Measurements from ENCODE around the gene PTER.

Gene PTER

GRCh38 chr10:16442914-16443313 is 6.1 kb downstream of the PTER start:
- H3K4me3 ChIP-seq (ENCODE audit: low read depth, low read length), result no peak overlapping the region
- TF ChIP-seq, protein P1, sequence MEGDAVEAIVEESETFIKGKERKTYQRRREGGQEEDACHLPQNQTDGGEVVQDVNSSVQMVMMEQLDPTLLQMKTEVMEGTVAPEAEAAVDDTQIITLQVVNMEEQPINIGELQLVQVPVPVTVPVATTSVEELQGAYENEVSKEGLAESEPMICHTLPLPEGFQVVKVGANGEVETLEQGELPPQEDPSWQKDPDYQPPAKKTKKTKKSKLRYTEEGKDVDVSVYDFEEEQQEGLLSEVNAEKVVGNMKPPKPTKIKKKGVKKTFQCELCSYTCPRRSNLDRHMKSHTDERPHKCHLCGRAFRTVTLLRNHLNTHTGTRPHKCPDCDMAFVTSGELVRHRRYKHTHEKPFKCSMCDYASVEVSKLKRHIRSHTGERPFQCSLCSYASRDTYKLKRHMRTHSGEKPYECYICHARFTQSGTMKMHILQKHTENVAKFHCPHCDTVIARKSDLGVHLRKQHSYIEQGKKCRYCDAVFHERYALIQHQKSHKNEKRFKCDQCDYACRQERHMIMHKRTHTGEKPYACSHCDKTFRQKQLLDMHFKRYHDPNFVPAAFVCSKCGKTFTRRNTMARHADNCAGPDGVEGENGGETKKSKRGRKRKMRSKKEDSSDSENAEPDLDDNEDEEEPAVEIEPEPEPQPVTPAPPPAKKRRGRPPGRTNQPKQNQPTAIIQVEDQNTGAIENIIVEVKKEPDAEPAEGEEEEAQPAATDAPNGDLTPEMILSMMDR (IDR thresholded peaks at IDR 0.05; ENCODE audit: borderline replicate concordance, insufficient read depth, low read depth, low read length), result no peak

DNA sequence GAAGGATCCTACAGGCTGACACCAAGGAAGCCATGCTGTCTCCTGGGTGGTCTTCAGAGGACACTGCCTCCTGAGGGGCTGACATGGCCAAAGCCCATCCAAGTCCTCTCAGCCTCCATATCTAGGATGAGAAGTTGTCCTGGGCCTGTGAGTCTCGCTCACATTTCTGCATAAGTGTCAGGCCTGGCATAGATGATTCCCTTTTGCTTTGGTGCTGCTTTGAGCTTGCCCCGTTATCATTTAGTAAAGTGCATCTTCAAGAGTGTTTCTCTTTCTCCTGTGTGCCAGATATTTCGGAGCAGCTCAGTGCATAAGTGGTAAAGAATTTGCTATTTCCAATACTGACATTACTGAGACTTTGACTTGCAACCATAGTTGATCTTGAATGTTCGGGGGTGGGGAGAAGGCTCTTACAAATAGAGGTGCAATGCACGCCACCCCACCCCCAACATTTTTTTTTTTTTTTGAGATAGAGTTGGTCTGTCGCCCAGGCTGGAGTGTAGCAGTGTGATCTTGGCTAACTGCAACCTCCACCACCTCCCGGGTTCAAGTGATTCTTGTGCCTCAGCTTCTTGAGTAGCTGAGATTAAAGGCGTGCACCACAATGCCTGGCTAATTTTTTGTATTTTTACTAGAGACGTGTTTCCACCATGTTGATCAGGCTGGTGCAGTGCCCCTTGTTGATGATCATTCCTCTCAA is 9.1 kb downstream of the PTER start:
- no peak overlapping the region for H3K4me3 ChIP-seq (ENCODE audit: low read depth, low read length)
- TF ChIP-seq, protein P1 (IDR thresholded peaks at IDR 0.05; ENCODE audit: borderline replicate concordance, insufficient read depth, low read depth, low read length), result no peak

GRCh38 chr10:16449454-16449853 is 12.6 kb downstream of the PTER start:
- TF ChIP-seq, protein P1 (IDR thresholded peaks at IDR 0.05; ENCODE audit: borderline replicate concordance, insufficient read depth, low read depth, low read length), result no peak
- H3K4me3 ChIP-seq (ENCODE audit: low read depth, low read length), result no peak overlapping the region

GRCh38 chr10:16458166-16458955 is 21.6 kb downstream of the PTER start:
- no peak overlapping the region for H3K4me3 ChIP-seq (ENCODE audit: low read depth, low read length)
- TF ChIP-seq, protein P1 (IDR thresholded peaks at IDR 0.05; ENCODE audit: borderline replicate concordance, insufficient read depth, low read depth, low read length), result no peak

- TF ChIP-seq, protein P1 (IDR thresholded peaks at IDR 0.05; ENCODE audit: borderline replicate concordance, insufficient read depth, low read depth, low read length), result no peak
- no peak overlapping the region for H3K4me3 ChIP-seq (ENCODE audit: low read depth, low read length)
Observed at GRCh38 chr10:16459423-16459939, 22.7 kb downstream of the PTER start.

DNA sequence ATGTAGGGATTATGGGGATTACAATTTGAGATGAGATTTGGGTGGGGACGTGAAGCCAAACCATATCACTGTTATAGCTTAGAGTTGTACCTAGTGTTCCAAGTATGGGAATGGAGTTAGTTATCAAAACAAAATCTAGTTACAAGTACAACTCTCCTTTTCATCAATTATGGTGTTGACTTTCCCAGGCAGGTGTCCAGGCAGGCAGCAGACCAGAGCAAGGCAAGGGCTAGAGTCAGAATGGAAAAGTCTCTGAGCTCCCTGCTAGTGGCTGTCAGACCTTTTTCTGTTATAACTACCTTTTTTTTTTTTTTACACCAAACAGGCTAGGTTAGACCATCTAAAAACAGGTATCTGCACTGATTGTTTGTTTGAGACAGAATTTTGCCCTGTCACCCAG is 29.2 kb downstream of the PTER start:
- TF ChIP-seq, protein P1 (IDR thresholded peaks at IDR 0.05; ENCODE audit: borderline replicate concordance, insufficient read depth, low read depth, low read length), result no peak
- no peak overlapping the region for H3K4me3 ChIP-seq (ENCODE audit: low read depth, low read length)

All from GM12875 (cell line).